ENCODE measurements around the gene PRKCQ.

The PRKCQ gene

DNA sequence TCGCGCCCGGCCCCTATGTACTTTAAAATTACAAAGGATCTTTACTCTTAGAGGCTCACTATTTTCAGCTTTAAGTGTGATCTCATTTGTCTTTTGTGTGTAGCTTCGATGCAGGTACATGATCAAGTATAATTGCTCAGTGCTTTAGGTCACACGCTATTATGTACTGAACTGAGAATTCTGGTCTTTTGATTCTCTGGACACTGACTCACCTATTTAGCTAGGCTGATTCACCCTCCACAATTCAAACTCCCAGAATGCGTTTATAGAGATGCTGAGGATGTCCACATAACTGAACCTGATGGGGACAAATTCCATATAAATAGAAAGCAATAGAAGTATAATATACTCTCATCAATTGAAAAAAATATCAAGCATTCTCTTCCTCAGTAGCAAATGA is 57.8 kb downstream of the PRKCQ start:
- no peak for DNase-seq (ENCODE audit: low read depth)

DNA sequence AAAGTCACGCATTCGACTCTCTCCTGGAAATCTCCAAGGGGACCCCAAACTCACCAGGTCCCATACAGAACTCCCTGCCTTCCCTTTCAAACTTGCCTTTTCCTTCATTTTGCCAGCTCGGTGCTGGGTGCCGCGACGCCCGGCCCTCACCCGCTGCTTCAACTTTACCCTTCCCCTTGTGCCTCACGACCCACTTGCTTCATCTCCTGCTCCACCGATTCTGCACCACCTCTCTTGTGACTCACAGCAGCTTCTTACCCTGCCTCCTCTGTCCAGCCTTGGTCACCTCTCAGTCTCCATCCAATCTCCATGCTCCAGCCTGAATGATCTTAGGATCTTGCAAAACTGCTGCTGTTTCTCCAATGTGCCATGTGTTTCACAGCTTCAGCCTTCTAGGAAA is 59.9 kb downstream of the PRKCQ start:
- DNase-seq (ENCODE audit: low read depth), result no peak

DNA sequence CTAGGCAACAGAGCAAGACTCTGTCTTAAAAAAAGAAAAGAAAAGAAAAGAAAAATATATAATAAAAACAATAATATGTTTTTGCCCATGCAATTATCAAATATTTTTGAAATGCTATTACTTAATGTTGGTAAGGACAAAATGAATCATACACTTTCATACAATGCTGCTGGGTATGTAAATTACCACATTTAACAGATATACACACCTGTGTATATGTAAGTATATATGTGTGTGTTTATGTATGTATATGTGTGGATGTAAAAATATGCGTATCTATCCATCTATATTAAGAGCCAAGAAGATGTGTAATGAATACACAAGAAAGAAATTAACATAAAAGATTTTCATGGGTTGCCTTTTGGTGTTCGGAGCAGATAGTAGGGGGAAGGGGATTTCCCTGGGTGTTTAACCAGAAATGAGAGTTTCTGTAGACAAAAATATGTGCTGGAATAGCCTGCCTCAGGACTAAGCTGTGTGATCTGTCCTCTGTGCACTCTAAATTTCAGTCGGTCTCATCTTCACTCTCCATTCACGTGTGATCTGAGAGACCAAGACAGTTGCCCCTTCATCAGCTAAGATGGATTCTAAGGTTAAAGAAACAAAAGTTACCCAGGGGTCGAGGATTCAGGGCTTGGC is 61.2 kb downstream of the PRKCQ start:
- DNase-seq (ENCODE audit: low read depth), result no peak

DNA sequence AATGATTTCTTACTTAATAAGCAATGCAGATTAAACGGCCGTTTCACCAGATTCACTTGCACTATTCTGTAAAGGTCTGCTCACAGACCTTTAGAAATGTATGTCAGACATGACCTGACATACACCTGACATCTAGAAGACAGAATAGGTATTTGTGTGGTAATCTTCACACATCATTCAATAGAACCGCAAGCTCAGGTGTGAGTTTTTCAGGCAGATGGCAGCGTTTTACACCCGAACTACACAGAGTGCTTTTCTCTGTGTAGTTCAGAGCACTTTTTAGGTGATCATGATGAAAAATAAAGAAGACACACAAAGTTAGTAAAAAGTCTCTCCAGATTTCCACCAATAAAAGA is 63.2 kb downstream of the PRKCQ start:
- DNase-seq (ENCODE audit: low read depth), result no peak

DNA sequence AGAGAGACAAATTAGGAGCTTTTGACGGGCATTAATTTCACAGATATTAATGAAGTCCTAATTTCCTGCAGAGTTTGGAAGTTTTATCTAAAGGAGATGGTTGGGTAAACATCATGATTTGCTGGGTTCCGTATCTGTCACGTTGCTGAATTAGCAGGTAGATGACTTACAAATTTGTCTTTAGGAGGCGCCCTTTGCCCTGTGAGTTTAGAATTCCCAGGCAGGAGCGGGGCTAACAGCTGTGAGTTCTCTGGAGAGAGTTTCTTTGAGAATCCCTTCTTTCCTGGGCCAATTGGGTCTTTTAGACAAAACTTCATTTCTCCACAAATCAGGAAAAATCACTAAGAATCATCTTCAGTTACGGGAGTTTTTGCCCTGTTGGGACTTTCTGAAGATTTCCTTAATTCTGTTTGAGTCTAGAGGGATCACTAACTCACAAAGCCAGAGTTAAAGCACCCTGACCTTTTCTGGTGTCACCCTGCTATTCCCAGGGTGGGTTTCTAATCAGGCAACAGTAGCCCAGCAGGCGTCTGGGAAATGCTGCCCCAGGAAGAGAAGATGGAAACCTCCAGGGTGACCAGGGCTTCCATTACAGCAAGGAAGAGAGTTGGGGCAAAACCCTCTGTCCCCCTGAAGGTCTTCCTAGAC is 63.7 kb downstream of the PRKCQ start:
- DNase-seq (ENCODE audit: low read depth), result no peak

DNA sequence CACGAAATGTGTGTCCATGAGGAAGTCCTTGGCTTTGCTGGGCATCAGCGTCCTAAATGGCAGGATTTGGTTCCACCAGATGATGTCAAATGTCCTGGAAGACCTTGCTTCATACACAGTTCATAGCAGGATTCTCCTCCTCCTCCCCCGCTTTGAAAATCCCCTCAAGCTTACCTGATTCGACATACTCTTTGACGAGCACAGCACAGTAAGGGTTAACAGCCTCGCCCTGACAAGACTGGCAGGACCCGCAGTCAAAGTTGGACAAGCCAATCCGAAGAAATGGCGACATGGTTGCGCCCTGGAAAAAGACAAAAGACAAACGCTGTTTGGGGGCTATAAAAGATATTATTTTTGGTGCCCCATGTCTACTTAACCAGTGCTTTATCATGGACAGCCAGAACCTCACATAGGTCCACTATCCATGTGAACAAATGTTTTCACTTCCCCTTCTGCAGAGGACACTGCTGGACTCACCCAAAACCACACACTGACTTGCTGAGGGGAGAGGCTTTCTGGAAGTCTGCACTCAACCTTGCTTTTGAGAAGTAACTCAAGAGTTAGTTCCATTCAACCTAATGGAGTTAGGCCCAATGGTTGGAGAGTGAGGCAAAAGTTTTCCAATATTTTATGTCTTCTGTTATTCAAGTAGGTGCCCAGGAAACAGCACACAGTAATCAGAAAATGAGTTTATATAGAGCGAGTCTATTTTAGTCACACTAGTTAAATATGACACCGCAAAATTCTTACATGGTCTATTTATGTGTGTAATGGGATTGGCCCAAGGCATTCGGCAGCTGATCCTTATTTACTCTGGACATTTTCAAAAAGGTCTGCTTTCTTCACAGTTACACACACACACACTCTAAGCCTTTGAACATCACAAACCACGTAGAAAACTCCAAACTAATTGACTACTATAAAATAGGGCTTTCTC is 65.0 kb downstream of the PRKCQ start:
- DNase-seq (ENCODE audit: low read depth), result no peak

DNA sequence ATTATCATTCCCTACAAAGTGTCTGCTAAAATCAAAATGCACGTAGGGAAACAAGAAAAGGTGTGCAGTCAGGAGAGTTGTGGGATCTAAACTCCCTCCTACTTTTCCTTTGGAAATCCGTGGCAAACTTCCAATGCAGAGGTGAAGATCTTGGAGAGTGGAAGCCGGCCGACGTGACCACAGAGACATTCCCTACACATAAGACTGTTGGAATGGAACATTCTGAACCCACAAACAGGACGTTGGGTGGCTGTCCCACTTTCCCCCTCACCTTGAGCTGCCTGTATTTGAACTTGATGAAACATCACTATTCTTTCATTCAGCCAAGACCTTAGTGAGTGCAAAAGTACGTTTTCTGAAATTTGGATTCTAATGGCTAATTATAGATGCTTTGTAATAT is 65.9 kb downstream of the PRKCQ start:
- DNase-seq (ENCODE audit: low read depth), result no peak

DNA sequence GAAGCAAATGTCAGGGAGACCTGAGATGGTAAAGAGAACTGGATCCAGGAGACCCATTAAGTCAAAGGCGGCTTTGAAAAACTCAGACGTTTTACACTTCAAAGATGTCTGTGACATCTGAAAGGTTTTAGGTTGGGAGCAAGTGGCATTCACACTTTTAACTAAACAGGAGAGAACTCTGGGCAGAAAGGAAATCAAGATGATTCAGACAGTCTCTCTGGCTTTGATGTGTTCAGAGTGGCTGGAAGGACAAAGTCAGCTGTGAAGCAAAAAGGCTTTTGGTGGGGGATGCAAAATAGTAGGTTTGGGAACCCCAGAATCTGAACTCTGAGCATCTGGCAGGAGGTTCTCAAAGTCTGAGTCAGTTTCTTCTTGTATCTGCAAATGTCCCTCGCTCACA is 66.6 kb downstream of the PRKCQ start:
- DNase-seq (ENCODE audit: low read depth), result no peak

DNA sequence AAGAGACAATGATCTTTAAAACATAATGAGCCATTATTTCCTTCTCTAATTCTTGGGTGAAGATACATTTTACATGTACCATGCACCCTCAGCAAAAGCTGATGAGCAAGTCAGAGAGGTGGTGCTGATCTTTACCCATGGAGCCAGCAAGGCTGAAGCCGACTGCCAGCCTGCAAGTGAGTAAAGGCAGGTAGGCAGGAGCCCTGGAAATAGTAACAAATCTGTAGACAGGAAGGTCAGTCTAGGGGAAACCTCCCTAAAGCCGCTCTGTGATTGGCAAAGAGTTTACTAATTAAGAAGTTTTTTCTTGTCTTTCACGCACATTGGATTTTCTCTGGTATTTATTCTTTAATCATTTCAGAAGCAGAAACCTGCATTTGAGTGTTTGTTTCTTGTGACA is 67.9 kb downstream of the PRKCQ start:
- DNase-seq (ENCODE audit: low read depth), result no peak

DNA sequence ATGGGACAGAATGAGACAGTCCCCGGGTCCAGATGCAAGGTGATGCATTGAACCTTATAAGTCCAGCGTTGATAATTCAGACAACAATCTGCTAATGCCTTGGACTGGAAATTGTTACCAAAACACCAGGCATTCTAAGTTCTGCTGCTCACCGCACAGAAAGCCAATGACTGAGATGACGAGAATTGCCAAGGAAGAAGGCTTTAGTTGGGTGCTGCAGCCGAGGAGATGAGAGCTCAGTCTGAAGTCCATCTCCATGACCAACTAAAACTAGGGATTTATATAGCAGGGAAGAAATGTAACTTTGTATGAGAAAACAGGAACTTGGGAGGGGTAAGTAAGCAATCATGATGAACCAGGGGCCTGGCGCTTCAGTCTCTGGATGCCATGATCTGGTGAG is 68.7 kb downstream of the PRKCQ start:
- no peak for DNase-seq (ENCODE audit: low read depth)

DNA sequence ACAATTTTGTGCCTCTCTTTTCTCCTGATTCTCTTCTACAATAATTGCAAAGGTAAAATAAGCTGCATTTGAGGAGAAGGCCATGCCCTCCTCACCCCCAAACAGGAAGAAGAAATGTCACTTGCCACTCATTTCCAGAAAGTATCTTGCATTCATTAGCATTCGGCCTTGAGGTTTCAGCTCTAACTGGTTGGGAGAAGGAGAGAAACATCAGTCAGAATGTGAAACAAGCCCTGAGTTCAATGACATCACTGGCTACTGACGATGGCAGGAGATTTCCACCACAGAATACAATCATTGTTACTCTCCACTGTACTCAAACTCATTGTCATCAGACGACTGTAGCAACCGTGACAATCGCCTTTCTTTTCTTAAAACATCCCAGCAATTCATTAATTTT is 72.8 kb downstream of the PRKCQ start:
- no peak for DNase-seq (ENCODE audit: low read depth)

DNA sequence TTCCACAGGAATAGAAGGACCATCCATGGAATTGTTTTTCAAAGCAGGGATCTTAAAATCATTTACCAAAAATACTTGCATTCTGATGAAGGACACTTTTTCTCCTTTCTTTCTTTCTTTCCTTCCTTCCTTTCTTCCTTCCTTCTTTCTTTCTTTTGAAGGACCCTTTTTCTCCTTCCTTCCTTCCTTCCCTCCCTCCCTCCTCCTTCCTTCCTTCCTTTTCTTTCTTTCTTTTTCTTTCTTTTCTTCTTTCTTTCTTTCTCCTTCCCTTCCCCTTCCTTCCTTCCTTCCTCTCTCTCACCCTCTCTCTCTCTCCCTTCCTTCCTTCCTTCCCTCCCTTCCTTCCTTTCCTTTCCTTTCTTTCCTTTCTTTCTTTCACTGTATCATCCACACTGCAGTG is 74.8 kb downstream of the PRKCQ start:
- no peak for DNase-seq (ENCODE audit: low read depth)

DNA sequence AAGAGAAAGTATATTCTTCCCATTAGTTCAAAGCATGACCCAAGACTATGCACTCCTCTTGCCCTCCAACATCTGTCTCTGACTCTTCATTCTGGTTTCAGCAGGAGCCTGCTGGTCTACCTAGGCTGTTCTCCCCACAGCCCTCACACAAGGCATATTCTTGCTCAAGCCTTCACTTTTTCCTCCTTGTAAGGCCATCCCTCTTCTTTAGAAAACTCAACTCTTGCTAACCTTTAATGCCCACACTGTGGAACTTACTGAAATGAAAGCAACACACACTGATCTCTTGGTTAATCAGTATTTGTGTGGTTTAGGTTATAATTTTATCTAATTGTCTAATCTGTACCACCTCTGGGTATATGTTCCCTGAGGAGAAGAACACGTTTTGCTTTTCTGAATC is 75.8 kb downstream of the PRKCQ start:
- no peak for DNase-seq (ENCODE audit: low read depth)

DNA sequence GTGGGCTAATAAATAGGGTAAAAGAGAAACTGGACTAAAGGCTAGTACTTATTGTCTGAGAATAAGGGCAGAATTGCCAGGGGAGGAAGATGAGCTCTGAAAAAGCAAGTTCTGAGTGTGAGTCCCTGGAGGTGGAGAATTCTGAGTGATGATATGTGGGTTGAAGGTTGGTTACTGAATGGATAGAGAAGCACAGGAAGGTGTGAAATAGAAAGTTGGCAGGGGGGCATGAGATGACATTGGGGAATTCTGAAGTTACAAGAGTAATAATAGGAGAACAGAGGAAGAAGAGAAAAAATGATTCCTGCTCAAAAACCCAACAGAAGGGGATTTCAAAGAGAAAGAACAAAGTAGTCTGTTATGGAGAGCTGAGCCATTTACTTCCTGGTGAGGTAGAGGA is 76.9 kb downstream of the PRKCQ start:
- DNase-seq (ENCODE audit: low read depth), result no peak

DNA sequence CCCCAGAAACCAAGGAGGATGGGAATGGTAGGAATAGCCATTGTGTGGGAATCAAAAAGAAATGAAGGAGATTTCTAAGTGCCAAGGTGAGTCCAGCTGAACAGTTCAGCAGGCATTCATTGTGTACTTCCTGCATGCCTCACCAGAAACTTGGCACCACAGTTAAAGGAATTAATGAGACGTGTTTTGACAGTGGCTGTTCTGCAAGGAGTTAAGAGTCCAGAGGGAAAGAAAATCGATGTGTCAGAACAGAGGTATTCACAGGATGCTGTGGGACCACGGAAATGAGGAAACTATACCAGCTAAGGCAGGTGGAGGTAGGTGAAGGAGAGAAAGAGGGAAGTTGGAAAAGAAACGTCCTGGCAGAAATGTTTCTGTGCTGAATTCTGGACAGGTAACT is 78.1 kb downstream of the PRKCQ start:
- no peak for DNase-seq (ENCODE audit: low read depth)

DNA sequence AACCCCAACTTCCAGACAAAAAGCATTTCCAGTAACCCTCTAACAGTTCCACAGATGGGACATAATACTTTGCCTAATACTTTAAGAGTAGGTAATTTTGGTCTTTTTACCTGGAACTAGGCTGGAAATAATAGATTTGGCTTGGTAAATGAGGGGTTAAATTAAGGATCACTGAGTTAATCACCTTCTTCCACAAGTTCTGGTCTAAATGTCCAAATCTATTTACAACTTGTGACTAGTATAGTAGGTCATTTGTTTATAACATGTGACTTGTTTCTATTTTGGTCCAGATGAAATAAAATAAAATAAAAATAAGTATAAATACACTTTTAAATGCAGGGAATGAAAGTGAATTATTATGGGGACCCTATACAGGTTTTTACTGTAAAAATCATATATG is 80.1 kb downstream of the PRKCQ start:
- no peak for DNase-seq (ENCODE audit: low read depth)

DNA sequence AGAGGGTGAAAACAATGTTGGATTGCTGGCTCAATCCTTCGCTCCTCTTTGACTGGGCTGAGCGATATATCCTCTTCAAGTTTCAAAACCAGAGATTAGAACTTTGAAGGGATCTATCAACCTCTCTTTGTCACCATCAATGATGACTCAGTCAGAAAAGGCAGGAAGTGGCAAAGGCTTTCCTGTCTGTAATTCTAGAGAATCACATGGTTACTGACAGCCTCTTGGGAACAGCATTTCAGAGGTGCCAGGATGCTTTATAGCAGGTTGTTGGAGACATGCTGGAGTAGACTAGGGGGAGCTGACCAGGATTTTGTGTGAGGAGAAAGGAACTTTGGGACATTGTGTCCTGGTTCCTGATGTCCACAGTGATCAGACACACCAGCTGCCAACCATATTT is 81.3 kb downstream of the PRKCQ start:
- DNase-seq (ENCODE audit: low read depth), result no peak

DNA sequence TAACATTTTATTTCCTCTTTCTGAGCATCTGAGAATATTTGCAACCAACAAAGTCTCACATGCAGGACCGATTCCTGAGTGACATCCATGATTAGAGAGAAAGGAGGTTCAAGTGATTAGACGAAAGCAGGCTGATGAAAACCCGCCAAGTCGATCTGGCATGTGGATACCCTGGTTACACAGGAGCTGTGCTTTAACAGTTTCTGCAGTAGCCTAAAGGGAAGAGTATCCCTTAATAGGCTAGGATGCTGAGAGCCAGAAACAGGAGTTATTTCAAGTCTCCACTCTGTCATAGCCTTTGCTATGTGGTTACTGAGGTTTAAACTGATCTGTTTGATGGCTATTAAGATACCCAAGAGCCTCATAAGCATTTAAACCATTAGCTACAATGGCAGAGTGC is 82.5 kb downstream of the PRKCQ start:
- DNase-seq (ENCODE audit: low read depth), result no peak

DNA sequence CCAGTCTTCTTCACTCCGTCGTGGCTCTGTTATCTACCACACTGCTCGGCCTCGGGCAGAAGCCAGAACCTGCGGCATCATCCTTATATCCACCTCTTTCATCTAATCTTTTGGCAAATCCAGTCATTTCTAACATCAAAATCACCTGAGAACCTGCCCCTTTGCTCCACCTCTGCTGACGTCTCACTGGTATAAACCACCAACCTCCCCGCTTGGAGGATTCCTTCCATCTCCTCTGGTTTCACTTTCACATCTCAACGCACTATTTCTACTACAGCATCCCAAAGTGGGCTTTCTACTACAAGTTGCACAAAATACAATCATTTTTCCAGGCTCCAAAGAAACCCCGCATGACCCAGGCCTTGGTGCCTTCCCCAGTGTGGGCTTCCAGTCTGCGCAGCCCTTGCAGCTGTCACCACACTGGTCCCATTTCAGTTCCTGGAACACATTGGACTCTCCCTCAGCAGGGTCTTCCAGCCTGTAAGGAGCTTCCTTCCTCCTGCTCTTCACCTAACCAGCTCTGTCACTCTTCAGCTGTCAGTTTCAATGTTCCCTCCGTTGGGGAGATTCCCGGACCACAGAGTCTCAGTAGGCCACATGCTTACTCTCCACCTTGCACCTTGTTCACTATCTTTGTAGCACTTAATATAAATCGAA is 85.0 kb downstream of the PRKCQ start:
- no peak for DNase-seq (ENCODE audit: low read depth)

DNA sequence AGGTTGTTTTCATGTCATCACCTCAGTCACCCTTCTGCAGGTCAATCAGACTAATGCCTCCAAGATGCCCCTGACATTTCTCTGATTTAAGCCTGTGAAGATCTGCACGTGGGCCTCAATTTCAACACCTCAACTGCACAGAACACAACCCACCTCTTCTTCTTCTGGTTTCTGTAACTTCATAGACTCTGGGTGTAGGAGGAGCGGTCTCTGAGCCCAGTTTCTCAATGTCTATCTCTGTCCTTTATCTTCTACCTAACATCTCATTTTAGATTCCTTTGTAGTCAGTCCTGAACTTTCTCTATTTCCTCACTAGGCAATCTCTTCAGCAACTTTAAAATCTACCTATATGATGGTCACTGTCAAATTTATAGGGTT is 85.6 kb downstream of the PRKCQ start:
- no peak for DNase-seq (ENCODE audit: low read depth)

DNA sequence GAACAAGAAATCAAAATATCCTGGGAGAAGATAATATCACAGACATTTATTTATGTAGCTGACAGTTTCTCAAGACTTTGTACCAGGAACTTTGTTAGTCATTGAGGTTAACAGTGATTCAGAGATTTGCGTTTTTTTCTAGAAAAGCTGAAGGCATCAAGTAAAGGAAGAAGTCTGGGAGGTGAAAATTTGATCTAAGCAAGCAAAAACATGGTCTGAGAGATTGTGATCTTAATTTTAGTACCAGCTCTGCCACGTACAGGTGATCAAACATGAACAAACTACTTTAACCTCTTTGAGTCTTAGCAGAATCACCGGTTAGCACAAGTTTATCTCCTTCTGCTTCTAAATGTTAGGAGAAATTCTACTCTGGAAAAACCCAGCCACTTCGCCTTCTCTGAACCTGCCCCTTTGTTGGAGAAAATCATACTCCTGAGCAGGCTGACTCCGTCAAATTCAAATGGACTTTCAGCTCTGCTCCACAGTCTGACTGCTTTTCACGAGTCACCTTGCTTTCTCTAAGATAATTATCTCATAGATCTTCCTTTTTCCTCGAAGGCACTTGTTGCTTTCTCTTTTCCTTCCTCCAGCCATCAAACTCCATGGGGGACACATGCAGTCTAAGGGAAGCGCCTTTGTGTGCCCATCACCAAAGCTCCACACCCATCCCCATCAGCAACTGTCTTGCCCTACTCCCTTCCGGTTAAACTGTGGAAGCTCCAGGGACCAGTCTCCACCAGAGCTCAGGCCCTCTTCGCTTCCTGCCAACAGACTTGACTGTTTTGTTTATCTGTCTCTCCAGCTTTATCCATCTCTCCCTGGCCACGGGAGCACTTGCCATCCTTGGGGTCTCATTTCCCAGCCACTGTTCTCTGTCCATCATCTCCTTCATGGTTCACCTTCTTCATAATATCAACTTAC is 86.3 kb downstream of the PRKCQ start:
- no peak for DNase-seq (ENCODE audit: low read depth)

DNA sequence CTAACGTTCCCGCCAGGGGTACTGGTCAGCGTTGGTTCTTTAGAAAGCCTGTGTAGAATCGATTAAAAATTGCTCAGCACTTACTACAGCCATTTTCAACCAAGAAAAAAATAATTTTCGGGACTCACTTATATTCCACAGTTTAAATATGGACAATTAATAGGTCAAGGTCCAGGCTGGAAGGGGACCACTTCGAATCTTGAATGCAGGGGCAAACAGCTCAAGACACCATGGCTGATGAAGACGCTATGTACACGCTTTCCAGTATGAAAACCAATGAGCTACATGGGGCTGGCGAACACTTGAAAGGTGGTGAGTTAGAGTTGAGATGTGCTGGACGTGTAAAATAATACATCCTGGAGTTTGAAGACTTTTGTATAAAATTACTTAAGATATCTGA is 87.2 kb downstream of the PRKCQ start:
- DNase-seq (ENCODE audit: low read depth), result no peak

All from stimulated activated CD8-positive, alpha-beta memory T cell treated with anti-CD3 and anti-CD28 coated beads, Interleukin-4, amount 100 ng/mL, for 24 hours (primary cell).